Measurements from ENCODE around the gene SOD2.
"Not testable (repeated sequence)": the region's sequence is repeated elsewhere in the genome, so short reads cannot be mapped to it uniquely, and the experiment has no call there.

The SOD2 gene

DNA sequence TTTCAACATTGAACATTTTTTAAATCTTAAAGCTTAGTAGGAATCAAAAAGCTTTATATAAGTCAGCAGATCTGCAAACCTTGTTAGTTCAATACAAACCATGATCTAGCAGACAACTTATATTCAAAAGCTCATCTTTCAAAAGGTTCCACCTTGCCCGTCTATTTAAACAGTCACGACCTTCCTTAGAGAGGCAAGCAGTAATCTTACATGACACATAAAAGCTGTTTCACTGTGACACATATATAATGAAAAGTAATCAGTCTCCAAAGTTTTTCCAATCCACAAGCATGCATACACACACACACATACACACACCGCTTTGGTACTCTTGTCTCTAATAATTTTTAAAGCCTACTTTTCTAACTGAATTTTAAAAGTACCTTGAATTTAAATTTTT is 12.9 kb downstream of the SOD2 start:
- DNase-seq: no peak

DNA sequence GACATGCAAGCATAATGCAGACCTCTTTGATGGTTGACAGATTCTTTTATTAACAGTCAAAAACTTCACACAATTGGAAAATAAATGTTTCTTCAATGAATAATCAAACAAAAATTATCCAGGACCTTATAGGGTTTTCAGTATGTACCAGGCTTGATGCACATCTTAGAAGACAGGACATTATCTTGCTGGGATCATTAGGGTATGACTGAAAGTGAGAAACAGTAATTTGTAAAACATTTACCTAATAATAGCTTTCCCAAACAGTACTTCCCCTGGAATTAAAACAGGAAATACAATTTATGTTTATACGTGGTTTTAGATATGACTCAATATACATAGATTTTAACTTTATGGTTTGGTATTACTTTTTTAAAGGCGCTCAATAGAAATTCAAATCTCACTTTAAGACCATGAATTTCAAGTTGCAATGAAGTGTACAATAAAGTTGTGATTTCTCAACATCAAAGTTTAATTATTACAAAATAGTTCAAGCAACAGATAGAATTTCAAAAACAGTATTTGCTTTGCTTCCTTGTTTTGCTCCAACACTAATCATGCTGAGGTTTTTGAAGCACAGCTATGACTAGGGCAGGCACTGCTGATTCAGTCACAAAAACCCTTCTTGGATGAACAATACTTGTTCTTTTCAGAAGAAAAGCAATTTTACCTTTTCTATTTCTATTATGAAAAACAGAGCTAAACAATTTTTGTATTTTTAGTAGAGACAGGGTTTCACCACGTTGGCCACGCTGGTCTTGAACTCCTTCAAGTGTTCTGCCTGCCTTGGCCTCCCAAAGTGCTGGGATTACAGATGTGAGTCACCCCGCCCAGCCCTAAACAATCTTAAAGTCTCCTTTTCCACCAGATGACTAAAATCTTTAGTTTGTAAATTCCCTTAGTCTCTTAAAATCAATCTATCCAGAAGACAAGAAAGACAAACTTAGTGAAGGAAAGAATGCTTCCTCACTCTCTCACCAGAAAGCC is 13.7 kb downstream of the SOD2 start:
- no peak for DNase-seq

DNA sequence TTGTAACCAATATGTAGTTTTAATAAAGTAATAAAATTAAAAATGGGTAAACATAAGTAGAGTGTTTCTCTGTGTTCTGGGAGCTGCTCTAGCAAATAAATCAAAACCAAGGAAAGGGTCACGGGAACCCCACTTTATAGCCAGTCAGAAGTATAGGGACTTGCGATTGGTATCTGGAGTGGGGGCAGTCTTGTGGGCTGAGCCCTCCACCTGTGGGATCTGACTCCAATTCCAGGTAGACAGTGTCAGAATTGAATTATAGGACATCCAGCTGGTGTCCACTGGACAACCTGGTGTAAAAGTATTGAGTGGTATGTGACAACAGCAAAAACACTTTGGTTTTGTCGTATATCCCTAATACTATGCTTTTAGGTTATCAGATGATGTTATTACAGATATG is 14.5 kb downstream of the SOD2 start:
- no peak for DNase-seq

DNA sequence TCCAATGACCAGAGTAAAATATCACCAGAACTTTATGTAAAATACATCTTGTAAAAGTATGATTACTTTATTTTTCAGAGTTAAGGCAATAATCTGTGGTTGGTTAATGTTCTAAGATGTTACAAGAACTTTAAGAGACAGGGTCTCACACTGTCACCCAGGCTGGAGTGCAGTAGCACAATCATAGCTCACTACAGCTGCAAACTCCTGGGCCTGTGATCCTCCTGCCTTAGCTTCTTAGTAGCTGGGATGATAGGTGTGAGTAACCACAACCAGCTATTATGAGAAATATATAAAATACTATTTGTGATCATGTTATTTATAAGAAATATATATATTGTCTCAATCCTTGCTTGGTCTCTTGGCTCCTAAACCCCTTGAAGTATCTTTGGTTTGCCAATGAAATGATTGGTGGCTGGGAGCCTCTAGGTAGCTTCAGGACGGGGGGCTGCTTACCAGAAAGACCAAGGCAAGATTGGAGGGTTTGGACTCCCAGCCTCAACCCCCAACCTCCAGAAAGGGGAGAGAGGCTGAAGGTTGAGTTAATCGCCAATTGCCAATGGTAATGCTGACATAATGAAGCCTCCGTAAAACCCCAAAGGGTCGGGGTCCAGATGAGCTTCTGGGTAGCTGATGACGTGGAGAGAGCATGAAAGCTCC is 15.4 kb downstream of the SOD2 start:
- DNase-seq: no peak

DNA sequence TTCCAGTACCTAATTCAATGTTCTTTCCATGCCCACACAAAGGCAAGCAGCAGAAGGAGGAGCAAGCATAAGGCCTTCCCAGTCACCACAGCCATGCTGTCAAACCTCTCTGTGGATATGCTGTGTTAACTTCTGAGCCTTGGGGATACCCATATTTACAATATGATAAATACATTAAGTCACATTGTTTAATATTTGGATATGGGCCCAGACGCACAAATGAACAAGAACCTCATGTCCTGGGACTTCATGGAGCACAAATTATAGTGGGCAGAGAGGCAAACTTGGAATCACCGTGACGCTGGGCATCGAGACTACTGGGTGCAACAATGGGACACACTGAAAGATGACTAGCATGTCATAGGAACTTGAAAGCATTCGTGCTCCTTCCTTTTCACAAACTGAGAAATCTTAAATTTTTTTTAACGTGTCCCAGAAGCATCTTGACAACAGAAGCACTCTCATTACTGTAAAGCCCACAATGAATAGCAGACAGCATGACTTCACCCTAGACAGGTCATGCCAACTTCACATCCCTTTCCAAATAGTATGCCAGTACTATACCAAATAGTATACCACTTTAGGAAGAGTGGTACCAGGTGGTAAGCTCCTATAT is 16.0 kb downstream of the SOD2 start:
- no peak for DNase-seq

DNA sequence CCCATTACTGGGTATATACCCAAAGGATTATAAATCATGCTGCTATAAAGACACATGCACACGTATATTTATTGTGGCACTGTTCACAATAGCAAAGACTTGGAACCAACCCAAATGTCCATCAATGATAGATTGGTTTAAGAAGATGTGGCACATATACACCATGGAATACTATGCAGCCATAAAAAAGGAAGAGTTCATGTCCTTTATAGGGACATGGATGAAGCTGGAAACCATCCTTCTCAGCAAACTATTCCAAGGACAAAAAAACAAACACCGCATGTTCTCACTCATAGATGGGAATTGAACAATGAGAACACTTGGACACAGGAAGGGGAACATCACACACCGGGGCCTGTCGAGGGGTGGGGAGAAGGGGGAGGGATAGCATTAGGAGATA is 16.8 kb downstream of the SOD2 start:
- DNase-seq: not testable (repeated sequence)

DNA sequence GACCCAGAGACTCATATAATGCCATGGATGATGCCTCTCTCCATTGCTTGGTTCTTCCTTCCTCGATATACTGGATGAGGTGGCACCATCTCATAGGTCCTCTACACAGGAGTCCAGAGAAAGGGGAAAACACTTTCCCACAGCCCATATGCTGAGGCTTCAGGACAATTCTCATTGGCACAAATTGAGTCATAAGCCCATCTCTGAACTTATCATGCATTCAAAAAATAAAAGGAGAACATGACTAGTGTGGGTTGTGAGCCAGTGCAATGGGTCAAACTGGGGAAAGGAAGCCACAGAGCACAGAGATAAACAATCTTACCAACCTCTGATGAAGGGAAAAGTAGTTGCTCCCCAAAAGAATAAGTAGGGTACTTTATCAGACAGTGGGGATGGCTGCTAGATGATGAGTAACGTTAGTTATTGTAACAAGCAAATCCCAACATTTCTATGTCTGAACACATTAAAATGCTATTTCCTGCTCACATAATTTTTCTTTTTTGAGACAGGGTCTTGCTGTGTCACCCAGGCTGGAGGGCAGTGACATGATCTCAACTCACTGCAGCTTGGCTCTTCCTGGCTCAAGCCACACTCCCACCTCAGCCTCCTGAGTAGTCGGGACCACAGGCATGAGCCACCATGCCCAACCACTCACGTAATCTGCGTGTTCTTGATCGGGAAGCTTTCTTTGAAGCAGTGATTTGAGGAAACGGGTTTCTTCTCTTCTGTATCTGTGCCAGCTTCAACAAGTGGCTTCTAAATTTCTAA is 27.0 kb downstream of the SOD2 start:
- DNase-seq: no peak

DNA sequence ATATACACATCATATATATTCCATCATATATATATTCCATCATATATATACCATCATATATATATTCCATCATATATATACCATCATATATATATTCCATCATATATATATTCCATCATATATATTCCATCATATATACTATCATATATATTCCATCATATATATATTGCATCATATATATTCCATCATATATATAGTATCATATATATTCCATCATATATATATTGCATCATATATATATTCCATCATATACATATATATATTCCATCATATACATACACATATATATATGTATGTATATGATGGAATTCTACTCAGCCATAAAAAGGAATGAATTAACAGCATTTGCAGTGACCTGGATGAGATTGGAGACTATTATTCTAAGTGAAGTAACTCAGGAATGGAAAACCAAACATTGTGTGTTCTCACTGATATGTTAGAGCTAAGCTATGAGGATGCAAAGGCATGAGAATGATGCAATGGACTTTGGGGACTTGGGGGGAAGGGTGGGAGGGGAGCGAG is 29.6 kb downstream of the SOD2 start:
- DNase-seq: not testable (repeated sequence)

DNA sequence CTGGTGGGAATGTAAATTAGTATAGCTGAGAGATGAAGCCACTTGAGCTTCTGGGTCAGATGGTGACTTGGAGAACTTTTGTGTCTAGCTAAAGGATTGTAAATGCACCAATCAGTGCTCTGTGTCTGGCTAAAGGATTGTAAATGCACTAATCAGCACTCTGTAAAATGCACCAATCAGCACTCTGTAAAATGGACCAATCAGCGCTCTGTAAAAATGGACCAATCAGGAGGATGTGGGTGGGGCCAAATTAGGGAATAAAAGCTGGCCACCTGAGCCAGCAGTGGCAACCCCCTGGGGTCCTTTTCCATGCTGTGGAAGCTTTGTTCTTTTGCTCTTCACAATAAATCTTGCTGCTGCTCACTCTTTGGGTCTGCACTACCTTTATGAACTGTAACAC is 31.1 kb downstream of the SOD2 start:
- DNase-seq: not testable (repeated sequence)

DNA sequence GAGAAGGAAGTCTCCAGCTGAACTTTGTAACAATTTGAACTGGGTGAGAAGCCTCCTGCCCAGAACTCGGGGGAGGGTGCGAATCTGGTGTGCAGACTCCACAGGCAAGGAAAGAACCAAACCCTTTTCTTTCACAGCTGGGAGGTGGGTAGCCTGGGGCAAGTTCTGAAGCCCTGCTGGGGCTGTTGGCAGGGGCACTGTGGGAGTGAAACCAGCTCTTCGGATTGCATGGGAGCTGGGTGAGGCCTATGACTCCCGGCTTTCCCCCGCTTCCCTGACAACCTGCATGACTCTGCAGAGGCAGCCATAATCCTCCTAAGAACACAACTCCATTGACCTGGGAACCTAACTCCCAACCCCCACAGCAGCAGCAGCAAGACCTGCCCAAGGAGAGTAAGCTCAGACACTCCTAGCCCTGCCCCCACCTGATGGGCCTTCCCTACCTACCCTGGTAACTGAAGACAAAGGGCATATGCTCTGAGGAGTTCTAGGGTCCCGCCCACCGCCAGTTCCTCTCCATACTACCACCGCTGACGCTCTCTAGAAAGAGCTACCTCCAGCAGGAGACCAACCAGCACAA is 37.5 kb downstream of the SOD2 start:
- no peak for DNase-seq

DNA sequence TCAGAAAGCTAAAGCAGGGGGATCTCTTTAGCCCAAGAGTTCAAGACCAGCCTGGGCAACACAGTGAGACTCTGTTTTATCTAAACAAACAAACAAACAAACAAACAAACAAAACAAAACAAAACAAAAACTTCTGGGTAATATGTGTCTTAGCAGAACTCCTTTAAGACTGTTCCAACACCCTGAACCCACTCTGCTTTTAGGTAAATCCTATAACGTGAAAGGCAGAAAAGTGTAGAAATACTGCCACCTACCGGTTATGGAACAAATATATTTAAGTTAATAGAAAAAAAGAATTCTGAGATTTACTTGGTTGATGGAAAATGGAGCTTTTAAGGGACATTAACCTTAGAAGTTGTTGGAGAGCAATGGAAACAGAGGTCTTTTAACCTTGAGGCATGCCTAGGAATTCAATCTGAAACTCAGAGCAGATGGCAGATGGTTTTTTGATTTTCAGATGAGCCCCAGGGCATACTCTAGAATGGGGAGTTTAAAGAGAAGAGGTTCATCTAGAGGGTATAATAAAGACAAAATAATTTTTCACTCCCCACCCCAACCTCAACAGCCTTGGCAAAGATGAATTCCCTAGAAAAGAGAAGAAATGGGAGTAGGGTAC is 38.5 kb downstream of the SOD2 start:
- peak; percentile 68 to 83 for DNase-seq

DNA sequence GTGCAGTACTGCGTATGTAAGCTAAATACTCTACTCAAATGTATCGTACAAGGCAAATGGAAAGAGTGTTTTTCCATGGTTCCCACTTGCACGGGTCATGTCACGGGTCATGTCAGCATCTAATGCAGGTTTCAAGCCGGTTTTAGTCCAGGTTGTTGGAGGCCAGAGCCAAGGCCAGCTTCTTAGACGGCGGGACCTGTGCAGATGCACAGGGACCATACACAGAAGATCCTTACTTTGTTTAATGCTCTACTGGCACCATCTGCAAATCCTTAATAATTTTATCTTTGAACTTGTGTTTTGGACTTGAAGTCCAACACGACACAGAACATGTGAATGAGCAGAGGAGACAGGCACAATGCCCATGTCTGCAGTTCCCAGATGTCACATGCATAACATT is 42.7 kb downstream of the SOD2 start:
- DNase-seq: no peak

DNA sequence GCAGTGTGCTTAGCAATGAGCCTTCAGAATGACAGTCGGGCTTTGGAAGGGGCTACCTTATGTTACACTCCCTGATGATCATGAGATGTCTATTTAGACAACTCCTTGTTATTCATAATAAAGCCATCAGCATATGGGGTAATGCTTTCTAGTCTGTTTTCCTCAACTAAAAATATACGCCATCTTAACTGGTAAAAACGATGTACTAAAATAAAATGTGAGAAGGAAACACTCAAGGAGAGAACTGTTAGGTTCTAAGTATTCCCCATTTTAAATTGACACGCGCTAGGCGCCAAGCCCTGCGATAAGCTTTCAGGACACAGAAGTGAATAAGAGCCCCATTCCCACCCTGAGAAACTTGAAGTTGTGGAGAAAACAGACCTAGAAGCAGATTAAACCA is 43.6 kb downstream of the SOD2 start:
- no peak for DNase-seq

DNA sequence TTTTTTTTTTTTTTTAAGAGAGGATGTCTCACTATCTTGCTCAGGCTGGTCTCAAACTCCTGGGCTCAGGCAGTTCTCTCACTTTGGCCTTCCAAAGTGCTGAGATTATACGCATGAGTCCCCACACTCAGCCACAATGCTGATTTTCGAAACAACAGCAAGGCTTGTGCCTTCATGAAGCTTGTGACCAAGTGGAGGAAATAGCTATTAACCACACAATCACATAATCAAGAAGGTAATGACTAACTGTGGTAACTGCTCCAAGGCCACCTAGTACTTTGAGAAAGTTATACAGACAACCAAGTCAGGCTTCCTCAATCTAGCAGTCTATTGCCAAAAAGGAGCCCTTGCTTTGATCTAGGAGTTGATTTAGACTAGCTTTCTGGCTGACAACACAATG is 46.3 kb downstream of the SOD2 start:
- no peak for DNase-seq

DNA sequence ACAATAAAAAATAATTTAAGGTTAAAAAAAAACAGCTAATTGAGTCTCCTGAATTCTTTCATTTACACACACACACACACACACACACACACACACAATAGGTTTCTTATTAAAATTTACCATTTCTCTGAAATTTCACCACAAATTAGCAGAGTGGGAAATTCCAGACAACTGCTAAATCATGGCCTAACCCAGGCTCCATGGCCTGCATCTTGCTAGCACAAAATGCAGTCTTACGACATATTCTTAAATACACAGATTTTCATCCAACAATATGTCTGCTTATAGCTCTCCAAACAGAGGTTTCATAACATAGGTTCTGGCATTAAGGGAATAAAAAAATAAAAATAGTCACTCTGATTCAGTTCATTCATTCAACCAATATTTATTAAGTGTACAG is 46.9 kb downstream of the SOD2 start:
- no peak for DNase-seq

DNA sequence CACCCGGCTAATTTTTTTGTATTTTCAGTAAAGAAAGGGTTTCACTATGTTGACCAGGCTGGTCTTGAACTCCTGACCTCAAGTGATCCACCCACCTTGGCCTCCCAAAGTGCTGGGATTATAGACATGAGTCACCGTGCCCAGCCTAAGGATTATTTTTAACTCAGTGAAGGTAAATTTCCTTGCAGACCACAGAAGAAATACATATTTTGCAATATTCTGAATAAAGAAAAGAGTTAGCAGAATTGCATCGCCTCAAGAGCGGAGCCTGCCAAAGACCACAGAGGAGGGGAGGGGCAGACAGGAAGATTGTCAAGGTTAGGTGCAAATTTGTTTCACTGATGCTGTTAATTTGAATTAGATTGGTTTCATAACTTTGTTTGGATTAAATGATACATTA is 47.4 kb downstream of the SOD2 start:
- no peak for DNase-seq
